HTR-8/SVneo (cell line): ENCODE results near the gene RPS3.
"Not testable (repeated sequence)": the region's sequence is repeated elsewhere in the genome, so short reads cannot be mapped to it uniquely, and the experiment has no call there.

ENCODE experiments used
- DNase-seq: peaks from one replicate; pipeline ENCODE4 v3.0.0; 2011; ENCODE audit warnings: low spot score, mixed read lengths; ENCODE audit not compliant: insufficient read length
- FAIRE-seq: peaks from 2 replicates; lab custom pipeline; 2011; peaks lifted over from hg19 to GRCh38; lab: Jason Lieb, UNC

RPS3 gene

GRCh38 chr11:75399344-75400145 lies at the start of gene RPS3:
TSS of gene RPS3 (plus strand) at chr11:75399518. CDS start at chr11:75399548, 30 bp downstream.
- DNase-seq (peak; percentile 96), FAIRE-seq (peak; percentile 92)

GRCh38 chr11:75349521-75350116 lies 49.7 kb upstream of the RPS3 start:
- DNase-seq (no peak), FAIRE-seq (no peak)

- FAIRE-seq (no peak), DNase-seq (no peak)
These were observed 49.1 kb upstream of the RPS3 start for GRCh38 chr11:75350122-75350742.

GRCh38 chr11:75350743-75351540 lies 48.4 kb upstream of the RPS3 start:
- DNase-seq, result no peak
- peak; percentile 94 for FAIRE-seq

- no peak for DNase-seq
- no peak for FAIRE-seq
These were observed 47.9 kb upstream of the RPS3 start, which contains the start of gene ARRB1 for GRCh38 chr11:75351541-75351790. TSS of gene ARRB1 (minus strand) at chr11:75351661. CDS start at chr11:75351607, 54 bp downstream.

GRCh38 chr11:75351791-75352587 lies 47.3 kb upstream of the RPS3 start:
- FAIRE-seq (peak; percentile 66), DNase-seq (no peak)

GRCh38 chr11:75352588-75353206 lies 46.6 kb upstream of the RPS3 start:
- no peak for FAIRE-seq
- no peak for DNase-seq

GRCh38 chr11:75355051-75355450 lies 44.3 kb upstream of the RPS3 start:
- DNase-seq (no peak), FAIRE-seq (no peak)

GRCh38 chr11:75356613-75357012 lies 42.7 kb upstream of the RPS3 start:
- DNase-seq (no peak), FAIRE-seq (no peak)

GRCh38 chr11:75362285-75362684 lies 37.0 kb upstream of the RPS3 start:
- FAIRE-seq, DNase-seq: not testable (repeated sequence)

GRCh38 chr11:75365711-75366181 lies 33.6 kb upstream of the RPS3 start:
- DNase-seq, result no peak
- FAIRE-seq, result no peak

- DNase-seq, FAIRE-seq: not testable (repeated sequence)
These were observed 32.5 kb upstream of the RPS3 start for GRCh38 chr11:75366826-75367225.

- no peak for FAIRE-seq
These were observed 29.6 kb upstream of the RPS3 start for GRCh38 chr11:75369560-75370255.

GRCh38 chr11:75371949-75372876 lies 27.1 kb upstream of the RPS3 start:
- FAIRE-seq, result no peak
- DNase-seq, result no peak

More at GRCh38 chr11:75369560-75370255, 29.6 kb upstream of the RPS3 start:
- DNase-seq, result no peak

- FAIRE-seq, result no peak
- DNase-seq, result no peak
These were observed 26.1 kb upstream of the RPS3 start for GRCh38 chr11:75373201-75373600.

GRCh38 chr11:75374646-75375045 lies 24.7 kb upstream of the RPS3 start:
- DNase-seq (no peak), FAIRE-seq (no peak)

- FAIRE-seq (no peak), DNase-seq (no peak)
These were observed 23.7 kb upstream of the RPS3 start for GRCh38 chr11:75375626-75376025.

GRCh38 chr11:75376175-75376574 lies 23.1 kb upstream of the RPS3 start:
- FAIRE-seq (no peak), DNase-seq (no peak)
